Measurements from ENCODE around the gene RTN4IP1.
"Not testable (repeated sequence)": the region's sequence is repeated elsewhere in the genome, so short reads cannot be mapped to it uniquely, and the experiment has no call there.

Gene RTN4IP1

GRCh38 chr6:106609699-106610098, 19.6 kb downstream of the RTN4IP1 start:
- H3K27ac ChIP-seq: no peak overlapping the region
- TF ChIP-seq CTCF (conservative IDR thresholded peaks at IDR 0.05) (peak; percentile 34), ZFX (IDR thresholded peaks at IDR 0.05) (no peak)

- H3K27ac ChIP-seq: no peak overlapping the region
- TF ChIP-seq CTCF (conservative IDR thresholded peaks at IDR 0.05) (peak; percentile 60), ZFX (IDR thresholded peaks at IDR 0.05) (no peak)
Observed at GRCh38 chr6:106608080-106608668, 21.1 kb downstream of the RTN4IP1 start.

- no peak for TF ChIP-seq ZFX (IDR thresholded peaks at IDR 0.05)
- no peak for TF ChIP-seq CTCF (conservative IDR thresholded peaks at IDR 0.05)
- H3K27ac ChIP-seq: no peak overlapping the region
Observed at GRCh38 chr6:106600329-106600728, 29.0 kb downstream of the RTN4IP1 start.

- H3K27ac ChIP-seq: no peak overlapping the region
- TF ChIP-seq ZFX (IDR thresholded peaks at IDR 0.05): no peak
- no peak for TF ChIP-seq CTCF (conservative IDR thresholded peaks at IDR 0.05)
Observed at GRCh38 chr6:106599440-106599839, 29.9 kb downstream of the RTN4IP1 start.

- H3K27ac ChIP-seq: no peak overlapping the region
Observed at GRCh38 chr6:106591111-106591825, 38.0 kb downstream of the RTN4IP1 start.

GRCh38 chr6:106588937-106589336, 40.4 kb downstream of the RTN4IP1 start:
- H3K27ac ChIP-seq: not testable (repeated sequence)

More at GRCh38 chr6:106591111-106591825, 38.0 kb downstream of the RTN4IP1 start:
- TF ChIP-seq CTCF (conservative IDR thresholded peaks at IDR 0.05) (no peak), ZFX (IDR thresholded peaks at IDR 0.05) (no peak)

GRCh38 chr6:106586815-106587415, 42.4 kb downstream of the RTN4IP1 start:
- TF ChIP-seq CTCF (conservative IDR thresholded peaks at IDR 0.05) (no peak), ZFX (IDR thresholded peaks at IDR 0.05) (no peak)
- no peak overlapping the region for H3K27ac ChIP-seq
